Measurements from ENCODE around the gene LRMDA. TPM values are rescaled to one million over a fixed set of nuclear protein-coding genes. Genes with fewer than 3 reads are reported as not detected.

LRMDA gene
- total RNA-seq, 1 experiment from 2014 or later, result not detected

GRCh38 chr10:76514321-76514720, 1082.9 kb downstream of the LRMDA start:
- BruUV-seq (replicated peaks), result no TSS peak
- TF ChIP-seq CTCF (conservative IDR thresholded peaks at IDR 0.05; ENCODE audit: low read depth, low read length) (no peak), EZH2 (IDR thresholded peaks at IDR 0.05; ENCODE audit: borderline replicate concordance, low read depth, low read length, poor library complexity, severe bottlenecking) (no peak)
- no peak overlapping the region for H3K27ac ChIP-seq (ENCODE audit: low read depth, low read length, poor library complexity, severe bottlenecking)
- intact Hi-C loops (cut with micrococcal nuclease; ENCODE audit: unreplicated experiment), result no loop called here
- ChIA-PET POLR2A (ENCODE audit: low non-redundant PET) (no interaction called here), CTCF (no interaction called here)
- no peaks in the 10 kb centered on the region for H3K27me3 ChIP-seq (replicated peaks; ENCODE audit: insufficient read depth, low read depth, low read length, poor library complexity)
- H3K9me3 ChIP-seq (ENCODE audit: low read depth, low read length, poor library complexity, severe bottlenecking), result no peaks in the 10 kb centered on the region
- no peak for DNase-seq (ENCODE audit: low spot score)
- H3K4me3 ChIP-seq (ENCODE audit: low read depth, low read length, poor library complexity, severe bottlenecking), result no peak overlapping the region
- no peaks in the 10 kb centered on the region for H3K4me1 ChIP-seq (ENCODE audit: insufficient read depth, low read length, poor library complexity, severe bottlenecking)
- H3K36me3 ChIP-seq (ENCODE audit: insufficient read depth, low read length, poor library complexity, severe bottlenecking), result no peaks in the 10 kb centered on the region

GRCh38 chr10:76514869-76515268, 1083.4 kb downstream of the LRMDA start:
- Histone ChIP-seq H3K9me3 (ENCODE audit: low read depth, low read length, poor library complexity, severe bottlenecking) (no peaks in the 10 kb centered on the region), H3K4me3 (ENCODE audit: low read depth, low read length, poor library complexity, severe bottlenecking) (no peak overlapping the region), H3K27me3 (replicated peaks; ENCODE audit: insufficient read depth, low read depth, low read length, poor library complexity) (no peaks in the 10 kb centered on the region), H3K4me1 (ENCODE audit: insufficient read depth, low read length, poor library complexity, severe bottlenecking) (no peaks in the 10 kb centered on the region), H3K36me3 (ENCODE audit: insufficient read depth, low read length, poor library complexity, severe bottlenecking) (no peaks in the 10 kb centered on the region), H3K27ac (ENCODE audit: low read depth, low read length, poor library complexity, severe bottlenecking) (no peak overlapping the region)
- TF ChIP-seq CTCF (conservative IDR thresholded peaks at IDR 0.05; ENCODE audit: low read depth, low read length), result no peak
- TF ChIP-seq EZH2 (IDR thresholded peaks at IDR 0.05; ENCODE audit: borderline replicate concordance, low read depth, low read length, poor library complexity, severe bottlenecking), result no peak
- intact Hi-C loops (cut with micrococcal nuclease; ENCODE audit: unreplicated experiment), result no loop called here
- no TSS peak for BruUV-seq (replicated peaks)
- no peak for DNase-seq (ENCODE audit: low spot score)
- ChIA-PET POLR2A (ENCODE audit: low non-redundant PET) (no interaction called here), CTCF (no interaction called here)

DNA sequence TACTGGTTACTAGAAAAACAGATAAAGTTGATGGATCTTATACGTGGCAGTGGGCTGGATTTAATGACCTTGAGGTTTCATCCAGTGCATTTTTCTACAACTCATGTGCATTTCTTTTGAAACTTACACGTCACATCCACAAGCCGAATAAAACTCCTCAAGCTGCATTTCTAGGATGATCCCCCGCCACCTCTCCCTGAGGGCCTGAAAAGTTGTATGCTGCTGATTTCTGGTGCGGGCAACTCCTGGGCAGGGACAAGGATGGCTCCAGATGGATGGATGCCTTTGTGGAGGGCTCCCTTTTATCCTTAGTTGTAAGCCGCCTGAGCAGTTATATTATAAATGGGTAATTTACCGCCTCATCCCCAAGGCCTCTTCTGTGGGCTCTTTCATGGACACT, 1091.1 kb downstream of the LRMDA start:
- no TSS peak for BruUV-seq (replicated peaks)
- ChIA-PET POLR2A (ENCODE audit: low non-redundant PET) (no interaction called here), CTCF (no interaction called here)
- Histone ChIP-seq H3K27me3 (replicated peaks; ENCODE audit: insufficient read depth, low read depth, low read length, poor library complexity) (no peaks in the 10 kb centered on the region), H3K36me3 (ENCODE audit: insufficient read depth, low read length, poor library complexity, severe bottlenecking) (no peaks in the 10 kb centered on the region), H3K4me1 (ENCODE audit: insufficient read depth, low read length, poor library complexity, severe bottlenecking) (no peaks in the 10 kb centered on the region), H3K9me3 (ENCODE audit: low read depth, low read length, poor library complexity, severe bottlenecking) (no peaks in the 10 kb centered on the region), H3K4me3 (ENCODE audit: low read depth, low read length, poor library complexity, severe bottlenecking) (no peak overlapping the region), H3K27ac (ENCODE audit: low read depth, low read length, poor library complexity, severe bottlenecking) (no peak overlapping the region)
- DNase-seq (ENCODE audit: low spot score), result no peak
- TF ChIP-seq EZH2 (IDR thresholded peaks at IDR 0.05; ENCODE audit: borderline replicate concordance, low read depth, low read length, poor library complexity, severe bottlenecking), result no peak
- TF ChIP-seq CTCF (conservative IDR thresholded peaks at IDR 0.05; ENCODE audit: low read depth, low read length), result no peak
- intact Hi-C loops (cut with micrococcal nuclease; ENCODE audit: unreplicated experiment), result no loop called here
